Endothelial cell of umbilical vein (primary cell): Measurements from ENCODE around the gene RBM8A. TPM values are rescaled to one million over a fixed set of nuclear protein-coding genes. Genes with fewer than 3 reads are reported as not detected.

Experiments used
- BruUV-seq: library from RNA; stranded (reverse); fragments of 400-500 nt; replicated peaks from 2 replicates; lab custom pipeline; 2021; lab: Mats Ljungman, UMichigan
- CTCF ChIA-PET: fragments of 300-600, 350-600 bp; sonication (Branson Sonifier 250); formaldehyde crosslinking; loops from one replicate; lab custom pipeline; 2021; ENCODE audit warnings: antibody characterized with exemption, inconsistent platforms; lab: Charles Lee
- POLR2A ChIA-PET: fragments of 300-600, 350-600 bp; sonication (Branson Sonifier 250); formaldehyde crosslinking; loops from one replicate; lab custom pipeline; 2021; ENCODE audit warnings: antibody characterized with exemption, inconsistent platforms; lab: Charles Lee
- DNase-seq: peaks from one replicate; pipeline ENCODE4 v3.0.0-alpha.2; 2011; ENCODE audit warnings: low read depth, low spot score
- FAIRE-seq: peaks from 2 replicates; lab custom pipeline; 2011; peaks lifted over from hg19 to GRCh38; lab: Jason Lieb, UNC
- H2AFZ ChIP-seq: 2 replicates; pipeline ENCODE4 v1.6.0; 2012; ENCODE audit warnings: low read depth, low read length, control low read depth, inconsistent platforms
- H3K27ac ChIP-seq: 2 replicates; pipeline ENCODE4 v1.5.1; 2011; ENCODE audit warnings: low read depth, mild to moderate bottlenecking, control low read depth, low read length, moderate library complexity; ENCODE audit not compliant: insufficient read depth
- H3K27me3 ChIP-seq, 2 experiments: 2 replicates each; pipeline versions ENCODE4 v1.6.0 to v1.6.1; 2011; ENCODE audit warnings: low read length in 2 of 2, mixed read lengths in 1 of 2; ENCODE audit not compliant: control insufficient read depth in 2 of 2, insufficient read depth in 2 of 2
- H3K36me3 ChIP-seq, 2 experiments: 2 replicates in 1 of 2; 3 replicates in 1 of 2; pipeline ENCODE4 v1.5.1; 2011; ENCODE audit warnings: low read length in 2 of 2, mild to moderate bottlenecking in 1 of 2, moderate library complexity in 1 of 2; ENCODE audit not compliant: control insufficient read depth in 2 of 2, insufficient read depth in 2 of 2; ENCODE audit errors: extremely low read depth in 1 of 2
- H3K4me1 ChIP-seq: 3 replicates; pipeline ENCODE4 v1.5.1; 2011; ENCODE audit warnings: mild to moderate bottlenecking, low read length; ENCODE audit not compliant: control insufficient read depth, insufficient read depth; ENCODE audit errors: extremely low read depth
- H3K4me2 ChIP-seq: 2 replicates; pipeline ENCODE4 v1.6.1; 2011; ENCODE audit warnings: low read length, control low read depth, mixed read lengths; ENCODE audit not compliant: insufficient read depth
- H3K4me3 ChIP-seq, 3 experiments: fragments of 200-600 bp in 1 of 3; sonication (generic), shearing (Covaris generic) in 1 of 3; replicated peaks in 1 of 3; 2 replicates each; pipeline ENCODE4 v1.5.1; 2011 to 2016; ENCODE audit warnings: control low read depth in 3 of 3, low read length in 3 of 3, mild to moderate bottlenecking in 2 of 3, inconsistent platforms in 1 of 3, low read depth in 1 of 3, moderate library complexity in 1 of 3; ENCODE audit not compliant: insufficient read depth in 1 of 3
- H3K79me2 ChIP-seq: 2 replicates; pipeline ENCODE4 v1.6.0; 2012; ENCODE audit warnings: low read length, inconsistent platforms; ENCODE audit not compliant: control insufficient read depth, insufficient read depth
- H3K9ac ChIP-seq: replicated peaks from 2 replicates; pipeline ENCODE3; 2011; ENCODE audit warnings: low read length, control low read depth; ENCODE audit not compliant: insufficient read depth; ENCODE audit errors: extremely low read depth
- H3K9me1 ChIP-seq: replicated peaks from 3 replicates; pipeline ENCODE4 v1.6.0; 2011; ENCODE audit warnings: mild to moderate bottlenecking, low read length; ENCODE audit not compliant: control insufficient read depth, insufficient read depth; ENCODE audit errors: extremely low read depth
- H3K9me3 ChIP-seq: replicated peaks from 2 replicates; pipeline ENCODE4 v1.5.1; 2012; ENCODE audit warnings: low read length, inconsistent platforms; ENCODE audit not compliant: control insufficient read depth, insufficient read depth
- H4K20me1 ChIP-seq: replicated peaks from 2 replicates; pipeline ENCODE3; 2011; ENCODE audit warnings: mild to moderate bottlenecking, low read length; ENCODE audit not compliant: control insufficient read depth, insufficient read depth; ENCODE audit errors: extremely low read depth
- CTCF ChIP-seq, 2 donors: IDR thresholded peaks; 1 replicate in 1 of 2; 2 replicates in 1 of 2; pipeline ENCODE4 v1.5.1; 2011; ENCODE audit warnings: low read length in 2 of 2, mild to moderate bottlenecking in 2 of 2, moderate library complexity in 2 of 2, control low read depth in 1 of 2, inconsistent platforms in 1 of 2, low read depth in 1 of 2; ENCODE audit not compliant: insufficient read depth in 1 of 2; ENCODE audit errors: extremely low read depth in 1 of 2
- EZH2 ChIP-seq: IDR thresholded peaks from 2 replicates; pipeline ENCODE4 v1.6.1; 2012; ENCODE audit warnings: borderline replicate concordance, low read depth, mild to moderate bottlenecking, moderate library complexity, low read length, inconsistent platforms; ENCODE audit not compliant: severe bottlenecking
- FOS ChIP-seq: IDR thresholded peaks from 2 replicates; pipeline ENCODE4 v1.6.1; 2011; ENCODE audit warnings: mild to moderate bottlenecking, low read length, moderate library complexity, borderline replicate concordance; ENCODE audit not compliant: insufficient read depth
- GATA2 ChIP-seq: IDR thresholded peaks from 2 replicates; pipeline ENCODE4 v1.7.0; 2011; ENCODE audit warnings: low read depth, mild to moderate bottlenecking, moderate library complexity, mixed read lengths, low read length; ENCODE audit not compliant: insufficient read length, insufficient read depth
- JUN ChIP-seq: IDR thresholded peaks from 2 replicates; pipeline ENCODE4 v1.6.1; 2011; ENCODE audit warnings: borderline replicate concordance, low read depth; ENCODE audit not compliant: insufficient read length, insufficient read depth
- MAX ChIP-seq: IDR thresholded peaks from 2 replicates; pipeline ENCODE4 v1.6.1; 2011; ENCODE audit not compliant: insufficient read depth, insufficient read length
- MYC ChIP-seq: IDR thresholded peaks from one replicate; pipeline ENCODE4 v1.6.1; 2011; ENCODE audit warnings: mild to moderate bottlenecking, low read depth, low read length
- POLR2A ChIP-seq: IDR thresholded peaks from 2 replicates; pipeline ENCODE4 v1.6.1; 2012; ENCODE audit warnings: low read depth, mild to moderate bottlenecking, control low read depth, low read length
- POLR2AphosphoS5 ChIP-seq: IDR thresholded peaks from 2 replicates; pipeline ENCODE4 v1.6.1; 2012; ENCODE audit warnings: low read depth, mild to moderate bottlenecking, control low read depth, low read length, moderate library complexity; ENCODE audit not compliant: insufficient read depth
- dilution Hi-C: fragments of 300-500 bp; cut with MboI; formaldehyde crosslinking; loops from one replicate; pipeline ENCODE4 v1.15.0; 2019; ENCODE audit warnings: low sequenced_read_pairs; ENCODE audit not compliant: extremely low pct_ligation_motif_present
- intact Hi-C: fragments of 100-400 bp; cut with micrococcal nuclease; formaldehyde crosslinking; loops from one replicate; pipeline ENCODE4 v1.10.0; 2022
- polyA plus RNA-seq, 4 experiments: library from polyadenylated mRNA; depleted of rRNA in 3 of 4; stranded (reverse) in 3 of 4; unstranded in 1 of 4; fragments of >200 nt; gene quantifications; 2 replicates each; pipeline versions ENCODE4 v1.2.1 to v1.2.3, GENCODE V29; 2011 to 2012; ENCODE audit warnings: missing spikeins in 1 of 4
- total RNA-seq: library from RNA; stranded (reverse); gene quantifications from 2 replicates; pipeline ENCODE4 v1.2.3, GENCODE V29; 2021

RBM8A gene
- total and polyA plus RNA-seq, 2 donors (not counting 3 experiments of a cell fraction or from before 2014, with no cell fraction given), result 192 to 194 TPM

GRCh38 chr1:145927916-145928643 is 796 bp upstream of the RBM8A start:
- peak overlapping the region; percentile 49 for H2AFZ ChIP-seq
- ChIA-PET POLR2A (interaction anchor here (1.0 to 1.7 kb wide), 9 partner anchors 9 to 104 kb away, joined by 3 to 11 read pairs (median 4); partner anchors contain the start of genes ANKRD34A, LIX1L, PEX11B and PIAS3), CTCF (interaction anchor here (0.6 to 2.2 kb wide), 26 partner anchors 9 to 111 kb away, joined by 3 to 23 read pairs (median 5); partner anchors contain the start of genes ANKRD34A, LIX1L, NUDT17 and PEX11B)
- H3K36me3 ChIP-seq, result peaks cover 6% of the 10 kb centered on the region in 2 experiments
- dilution Hi-C loops (no loop called here), intact Hi-C loops (loop anchor here (1.0 to 5.0 kb wide), 3 partner anchors 29 to 36 kb away; partner anchors contain the start of genes ANKRD34A and POLR3GL)
- H3K4me3 ChIP-seq, result peak overlapping the region; percentile 70 to 89 (median 80)
- no peaks in the 10 kb centered on the region for H3K27me3 ChIP-seq
- peaks cover 13% of the 10 kb centered on the region for H3K79me2 ChIP-seq
- H3K9me1 ChIP-seq, result no peaks in the 10 kb centered on the region
- TF ChIP-seq FOS, result no peak
- TF ChIP-seq POLR2A, result no peak
- TF ChIP-seq EZH2, result no peak
- TF ChIP-seq POLR2AphosphoS5, result no peak
- no peak for TF ChIP-seq CTCF (IDR thresholded peaks at IDR 0.05; ENCODE audit: extremely low read depth in 1 of 2, insufficient read depth in 1 of 2, low read depth in 1 of 2, low read length in 2 of 2)
- no peak for TF ChIP-seq MYC
- no peak for TF ChIP-seq MAX
- TF ChIP-seq JUN, result no peak
- TF ChIP-seq GATA2, result no peak
- BruUV-seq, result TSS peak; percentile 98
- H3K9ac ChIP-seq, result peak overlapping the region; percentile 99
- DNase-seq, result no peak
- FAIRE-seq, result peak; percentile 42
- H4K20me1 ChIP-seq, result no peaks in the 10 kb centered on the region
- H3K27ac ChIP-seq, result peak overlapping the region; percentile 94
- peak overlapping the region; percentile 95 for H3K4me2 ChIP-seq
- H3K9me3 ChIP-seq, result no peaks in the 10 kb centered on the region
- peaks cover 8% of the 10 kb centered on the region for H3K4me1 ChIP-seq
